ENCODE results near the gene GAS2L3.

DNA sequence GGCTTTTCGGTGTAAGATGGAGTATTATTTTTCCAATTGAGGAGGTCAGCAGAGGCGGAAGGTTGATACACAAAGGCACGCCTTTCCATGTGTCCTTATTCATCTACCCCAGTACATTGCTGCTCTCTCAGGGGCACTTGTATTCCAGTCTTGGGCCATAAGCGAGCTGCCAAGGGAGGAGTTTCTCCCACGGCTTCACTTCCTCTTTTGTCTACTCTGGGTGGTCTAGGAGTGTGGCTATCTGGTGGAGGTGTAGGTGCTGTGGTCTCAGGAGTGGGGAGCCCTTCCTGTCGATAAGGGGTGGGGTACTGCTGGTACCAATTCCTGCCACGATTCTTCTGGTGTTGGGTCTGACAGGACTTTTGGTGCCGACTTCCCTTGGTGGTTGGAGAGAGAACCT lies 73.4 kb downstream of the GAS2L3 start:
- TF ChIP-seq, protein P1, sequence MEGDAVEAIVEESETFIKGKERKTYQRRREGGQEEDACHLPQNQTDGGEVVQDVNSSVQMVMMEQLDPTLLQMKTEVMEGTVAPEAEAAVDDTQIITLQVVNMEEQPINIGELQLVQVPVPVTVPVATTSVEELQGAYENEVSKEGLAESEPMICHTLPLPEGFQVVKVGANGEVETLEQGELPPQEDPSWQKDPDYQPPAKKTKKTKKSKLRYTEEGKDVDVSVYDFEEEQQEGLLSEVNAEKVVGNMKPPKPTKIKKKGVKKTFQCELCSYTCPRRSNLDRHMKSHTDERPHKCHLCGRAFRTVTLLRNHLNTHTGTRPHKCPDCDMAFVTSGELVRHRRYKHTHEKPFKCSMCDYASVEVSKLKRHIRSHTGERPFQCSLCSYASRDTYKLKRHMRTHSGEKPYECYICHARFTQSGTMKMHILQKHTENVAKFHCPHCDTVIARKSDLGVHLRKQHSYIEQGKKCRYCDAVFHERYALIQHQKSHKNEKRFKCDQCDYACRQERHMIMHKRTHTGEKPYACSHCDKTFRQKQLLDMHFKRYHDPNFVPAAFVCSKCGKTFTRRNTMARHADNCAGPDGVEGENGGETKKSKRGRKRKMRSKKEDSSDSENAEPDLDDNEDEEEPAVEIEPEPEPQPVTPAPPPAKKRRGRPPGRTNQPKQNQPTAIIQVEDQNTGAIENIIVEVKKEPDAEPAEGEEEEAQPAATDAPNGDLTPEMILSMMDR (IDR thresholded peaks at IDR 0.05): no peak
- no peak for TF ChIP-seq POLR2A (IDR thresholded peaks at IDR 0.05)
- no peak for TF ChIP-seq POLR2AphosphoS5 (IDR thresholded peaks at IDR 0.05)
